ENCODE data around the gene LAPTM5. TPM values are rescaled to one million over a fixed set of nuclear protein-coding genes. Genes with fewer than 3 reads are reported as not detected.

LAPTM5 gene
- total and polyA plus RNA-seq, 8 donors, result 4.6 to 48.4 (median 35.4) TPM

- H3K27me3 ChIP-seq, result no peaks in the 10 kb centered on the region
- peaks cover 3 to 94% (median 17%) of the 10 kb centered on the region in 4 donors for H3K4me1 ChIP-seq
- peak overlapping the region; percentile 4 to 72 (median 13) for H3K27ac ChIP-seq
- no peak for TF ChIP-seq POLR2AphosphoS5 (IDR thresholded peaks at IDR 0.05)
- no peak for TF ChIP-seq POLR2A (IDR thresholded peaks at IDR 0.05)
- no peak for TF ChIP-seq EP300 (IDR thresholded peaks at IDR 0.05)
- WGBS, 5 donors, result 69 to 79% (median 70%) methylated on average over 15 to 16 of the region's 16 CpGs
- intact Hi-C loops (cut with DNase I; ENCODE audit: low total_unique reads), result no loop called here
- no peaks in the 10 kb centered on the region for H3K9me3 ChIP-seq
- DNase-seq, result no peak
- H3K4me3 ChIP-seq, result no peak overlapping the region
- H3K36me3 ChIP-seq, result peaks cover 0 to 9% (median 0%) of the 10 kb centered on the region in 4 donors
These were observed 11.2 kb downstream of the LAPTM5 start for GRCh38 chr1:30746212-30747032.

GRCh38 chr1:30745834-30746208 is 11.8 kb downstream of the LAPTM5 start:
- no peaks in the 10 kb centered on the region for H3K9me3 ChIP-seq
- no peaks in the 10 kb centered on the region for H3K27me3 ChIP-seq
- H3K4me1 ChIP-seq, result peaks cover 3 to 92% (median 15%) of the 10 kb centered on the region in 4 donors
- H3K36me3 ChIP-seq, result peaks cover 0 to 13% (median 0%) of the 10 kb centered on the region in 4 donors
- H3K27ac ChIP-seq, result peak overlapping the region; percentile 4 to 72 (median 13)
- intact Hi-C loops (cut with DNase I; ENCODE audit: low total_unique reads), result no loop called here
- WGBS, 5 donors, result 63 to 79% (median 73%) methylated on average over 4 of the region's 4 CpGs
- no peak for TF ChIP-seq POLR2A (IDR thresholded peaks at IDR 0.05)
- H3K4me3 ChIP-seq, result no peak overlapping the region
- DNase-seq, result no peak

DNA sequence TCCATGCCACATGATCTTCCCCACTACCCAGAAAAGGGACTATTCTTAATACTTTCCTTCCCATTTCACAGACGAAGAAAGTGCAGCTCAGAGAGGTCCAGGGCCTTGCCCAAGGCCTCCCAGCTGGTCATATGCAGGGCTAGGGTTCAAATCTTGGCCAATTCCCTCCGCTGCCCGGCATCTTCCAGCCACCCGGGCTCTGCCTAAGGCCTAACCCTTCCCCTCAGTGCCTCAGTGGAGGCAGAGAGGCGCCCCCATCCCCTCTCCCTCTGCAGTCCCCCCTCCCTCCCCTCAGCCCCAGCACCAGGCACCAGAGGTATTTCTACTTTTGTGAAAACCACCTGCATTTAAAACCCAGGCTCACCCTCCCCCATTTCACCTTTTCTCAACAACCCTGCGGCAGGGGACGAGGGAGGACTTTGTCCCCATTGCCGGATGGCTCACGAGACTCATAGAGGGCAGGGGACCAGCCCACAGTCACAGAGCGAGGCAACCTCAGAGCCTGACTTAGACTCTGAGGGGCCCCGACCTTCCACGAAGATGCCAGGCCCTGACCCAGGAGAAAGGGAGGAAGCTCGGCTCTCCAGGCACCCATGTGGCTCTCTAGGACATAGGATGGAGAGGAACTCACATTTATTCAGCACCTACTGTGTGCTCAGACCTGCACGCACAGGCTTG is 12.3 kb downstream of the LAPTM5 start:
- H3K27ac ChIP-seq, result peak overlapping the region; percentile 13 to 72 (median 20)
- 60 to 78% (median 69%) methylated on average over 14 of the region's 14 CpGs for WGBS, 5 donors

GRCh38 chr1:30744060-30744756 is 13.4 kb downstream of the LAPTM5 start:
- peak overlapping the region in 3 of 5 donors; percentile 13 to 49 (median 43) for H3K27ac ChIP-seq
- H3K4me3 ChIP-seq, result peak overlapping the region in 1 of 4 donors; percentile 16
- intact Hi-C loops (cut with DNase I; ENCODE audit: low total_unique reads), result no loop called here
- 69 to 80% (median 71%) methylated on average over 7 of the region's 7 CpGs for WGBS, 5 donors
- peaks cover 3 to 77% (median 12%) of the 10 kb centered on the region in 4 donors for H3K4me1 ChIP-seq
- H3K36me3 ChIP-seq, result peaks cover 0 to 28% (median 6%) of the 10 kb centered on the region in 4 donors
- TF ChIP-seq EP300 (IDR thresholded peaks at IDR 0.05) (no peak), POLR2AphosphoS5 (IDR thresholded peaks at IDR 0.05) (no peak), POLR2A (IDR thresholded peaks at IDR 0.05) (no peak), CTCF (IDR thresholded peaks at IDR 0.05) (no peak)
- H3K27me3 ChIP-seq, result no peaks in the 10 kb centered on the region
- no peak for DNase-seq
- no peaks in the 10 kb centered on the region for H3K9me3 ChIP-seq

More for the DNA sequence above, 12.3 kb downstream of the LAPTM5 start:
- DNase-seq, result no peak
- no peaks in the 10 kb centered on the region for H3K9me3 ChIP-seq
- H3K27me3 ChIP-seq, result no peaks in the 10 kb centered on the region
- intact Hi-C loops (cut with DNase I; ENCODE audit: low total_unique reads), result no loop called here
- H3K4me3 ChIP-seq, result no peak overlapping the region
- peaks cover 0 to 17% (median 0%) of the 10 kb centered on the region in 4 donors for H3K36me3 ChIP-seq
- H3K4me1 ChIP-seq, result peaks cover 3 to 88% (median 12%) of the 10 kb centered on the region in 4 donors
- TF ChIP-seq POLR2A (IDR thresholded peaks at IDR 0.05) (no peak), EP300 (IDR thresholded peaks at IDR 0.05) (no peak)

- peak in 1 of 2 donors; percentile 72 for DNase-seq
- peaks cover 3 to 71% (median 11%) of the 10 kb centered on the region in 4 donors for H3K4me1 ChIP-seq
- TF ChIP-seq POLR2A (IDR thresholded peaks at IDR 0.05) (no peak), EP300 (IDR thresholded peaks at IDR 0.05) (no peak), CTCF (IDR thresholded peaks at IDR 0.05) (no peak), POLR2AphosphoS5 (IDR thresholded peaks at IDR 0.05) (no peak)
- intact Hi-C loops (cut with DNase I; ENCODE audit: low total_unique reads), result no loop called here
- 47 to 67% (median 55%) methylated on average over 4 of the region's 4 CpGs for WGBS, 5 donors
- H3K36me3 ChIP-seq, result peaks cover 0 to 33% (median 12%) of the 10 kb centered on the region in 4 donors
- no peaks in the 10 kb centered on the region for H3K9me3 ChIP-seq
- peak overlapping the region in 3 of 5 donors; percentile 7 to 43 (median 13) for H3K27ac ChIP-seq
- H3K27me3 ChIP-seq, result no peaks in the 10 kb centered on the region
- peak overlapping the region in 1 of 4 donors; percentile 16 for H3K4me3 ChIP-seq
These were observed 14.0 kb downstream of the LAPTM5 start for GRCh38 chr1:30743584-30744059.
